HEK293 (cell line): ENCODE data around the gene HOTAIR.

Experiments
- CTCF ChIA-PET: fragments of 350-600 bp; formaldehyde crosslinking; extraction: SDS; loops from one replicate; lab custom pipeline; 2021; ENCODE audit warnings: antibody characterized with exemption; lab: Yijun Ruan, JAX
- POLR2A ChIA-PET: fragments of 300-600 bp; formaldehyde crosslinking; extraction: SDS; loops from one replicate; lab custom pipeline; 2020; ENCODE audit warnings: antibody characterized with exemption, inconsistent platforms; lab: Yijun Ruan, JAX
- H3K27ac ChIP-seq: fragments of 200-500 bp; sonication (Bioruptor generic); 2 replicates; pipeline ENCODE4 v1.5.1; 2014; ENCODE audit warnings: low read depth, low read length, control low read depth, inconsistent platforms; ENCODE audit errors: extremely low read depth
- H3K36me3 ChIP-seq, 2 experiments: fragments of 200-500 bp in 1 of 2; sonication (Bioruptor generic) in 1 of 2; 1 replicate in 1 of 2; 2 replicates in 1 of 2; pipeline ENCODE4 v1.5.1; 2014 to 2017; ENCODE audit warnings: inconsistent platforms in 2 of 2, low read length in 2 of 2; ENCODE audit not compliant: control insufficient read depth in 2 of 2, insufficient read depth in 1 of 2
- H3K4me1 ChIP-seq: fragments of 200-500 bp; sonication (Bioruptor generic); 2 replicates; pipeline ENCODE4 v1.5.1; 2014; ENCODE audit warnings: mild to moderate bottlenecking, low read length, inconsistent platforms; ENCODE audit not compliant: control insufficient read depth, insufficient read depth
- H3K4me3 ChIP-seq: 2 replicates; pipeline ENCODE4 v1.5.1; 2011; ENCODE audit warnings: low read depth, mild to moderate bottlenecking, control low read depth, low read length, moderate library complexity
- H3K9me3 ChIP-seq: fragments of 200-500 bp; sonication (Bioruptor generic); 2 replicates; pipeline ENCODE4 v1.5.1; 2014; ENCODE audit warnings: low read depth, low read length, inconsistent platforms; ENCODE audit not compliant: control insufficient read depth, insufficient read depth
- KLF10 ChIP-seq: fragments of 450-650 bp; IDR thresholded peaks from 2 replicates; pipeline ENCODE4 v1.5.1; 2018; ENCODE audit warnings: missing biosample characterization, mild to moderate bottlenecking, missing genetic modification characterization
- KLF9 ChIP-seq: fragments of 450-650 bp; formaldehyde crosslinking; IDR thresholded peaks from 2 replicates; pipeline ENCODE4 v1.5.1; 2016; ENCODE audit warnings: missing biosample characterization, missing genetic modification characterization, low read depth
- PRDM4 ChIP-seq: fragments of 450-650 bp; formaldehyde crosslinking; IDR thresholded peaks from 2 replicates; pipeline ENCODE4 v1.5.1; 2017; ENCODE audit warnings: missing biosample characterization, missing genetic modification characterization
- RBAK ChIP-seq: fragments of 450-650 bp; formaldehyde crosslinking; IDR thresholded peaks from 2 replicates; pipeline ENCODE4 v1.5.1; 2016; ENCODE audit warnings: missing biosample characterization, missing genetic modification characterization
- REST ChIP-seq: fragments of 450-650 bp; formaldehyde crosslinking; IDR thresholded peaks from 2 replicates; pipeline ENCODE4 v1.5.1; 2016; ENCODE audit warnings: missing biosample characterization, missing genetic modification characterization
- WT1 ChIP-seq: fragments of 450-650 bp; formaldehyde crosslinking; IDR thresholded peaks from 2 replicates; pipeline ENCODE4 v1.5.1; 2016; ENCODE audit warnings: missing biosample characterization, missing genetic modification characterization
- ZFP41 ChIP-seq: fragments of 450-650 bp; formaldehyde crosslinking; IDR thresholded peaks from 2 replicates; pipeline ENCODE4 v1.5.1; 2016; ENCODE audit warnings: missing biosample characterization, missing genetic modification characterization, borderline replicate concordance
- ZFP69B ChIP-seq: fragments of 450-650 bp; formaldehyde crosslinking; IDR thresholded peaks from 2 replicates; pipeline ENCODE4 v1.5.1; 2016; ENCODE audit warnings: missing biosample characterization, missing genetic modification characterization
- ZNF114 ChIP-seq: fragments of 450-650 bp; formaldehyde crosslinking; IDR thresholded peaks from 2 replicates; pipeline ENCODE4 v1.5.0; 2017; ENCODE audit warnings: missing biosample characterization, missing genetic modification characterization
- ZNF132 ChIP-seq: fragments of 450-650 bp; formaldehyde crosslinking; IDR thresholded peaks from 2 replicates; pipeline ENCODE4 v1.5.1; 2017; ENCODE audit warnings: missing biosample characterization, missing genetic modification characterization, borderline replicate concordance
- ZNF133 ChIP-seq: fragments of 450-650 bp; formaldehyde crosslinking; IDR thresholded peaks from 2 replicates; pipeline ENCODE4 v1.5.1; 2016; ENCODE audit warnings: missing biosample characterization, missing genetic modification characterization
- ZNF366 ChIP-seq: fragments of 450-650 bp; formaldehyde crosslinking; conservative IDR thresholded peaks from 2 replicates; pipeline ENCODE4 v1.5.1; 2016; ENCODE audit warnings: missing biosample characterization, missing genetic modification characterization
- ZNF426 ChIP-seq: fragments of 450-650 bp; formaldehyde crosslinking; IDR thresholded peaks from 2 replicates; pipeline ENCODE4 v1.5.1; 2017; ENCODE audit warnings: missing biosample characterization, missing genetic modification characterization, mild to moderate bottlenecking, inconsistent platforms, moderate library complexity
- ZNF433 ChIP-seq: fragments of 450-650 bp; formaldehyde crosslinking; IDR thresholded peaks from 2 replicates; pipeline ENCODE4 v1.5.1; 2016; ENCODE audit warnings: missing biosample characterization, missing genetic modification characterization, low read depth
- ZNF510 ChIP-seq: fragments of 450-650 bp; formaldehyde crosslinking; IDR thresholded peaks from 2 replicates; pipeline ENCODE4 v1.5.1; 2018; ENCODE audit warnings: mild to moderate bottlenecking, missing genetic modification characterization, missing biosample characterization; ENCODE audit not compliant: insufficient replicate concordance
- ZNF629 ChIP-seq: fragments of 450-650 bp; formaldehyde crosslinking; IDR thresholded peaks from 2 replicates; pipeline ENCODE4 v1.5.1; 2017; ENCODE audit warnings: missing biosample characterization, missing genetic modification characterization
- ZNF639 ChIP-seq: fragments of 450-650 bp; formaldehyde crosslinking; IDR thresholded peaks from 2 replicates; pipeline ENCODE4 v1.5.1; 2016; ENCODE audit warnings: missing biosample characterization, missing genetic modification characterization
- ZNF747 ChIP-seq: fragments of 450-650 bp; formaldehyde crosslinking; IDR thresholded peaks from 2 replicates; pipeline ENCODE4 v1.5.1; 2016; ENCODE audit warnings: missing biosample characterization, missing genetic modification characterization
- ZNF76 ChIP-seq: fragments of 450-650 bp; formaldehyde crosslinking; IDR thresholded peaks from 2 replicates; pipeline ENCODE4; 2016; ENCODE audit warnings: low read depth, missing biosample characterization, missing genetic modification characterization, borderline replicate concordance

The HOTAIR gene

GRCh38 chr12:53944907-53945847 is 29.6 kb downstream of the HOTAIR start:
- no peak overlapping the region for H3K27ac ChIP-seq
- CTCF ChIA-PET: interaction anchor here (1.8 kb wide), 1 partner anchor 188 kb away, joined by 5 read pairs; no protein-coding TSS in a partner anchor
- TF ChIP-seq REST (tag by site-specific recombination): 0 out of 2 replicates have a peak, but pooled peaks have one; percentile 40
- TF ChIP-seq ZNF133 (tag by site-specific recombination): no peak
- TF ChIP-seq, all 188 proteins: peak for 1
- no peak overlapping the region for H3K4me3 ChIP-seq
- H3K36me3 ChIP-seq: peaks cover 0 to 22% of the 10 kb centered on the region in 2 experiments; a peak in 1 of 3 replicates
- H3K4me1 ChIP-seq: peaks cover 6% of the 10 kb centered on the region; the same call in 1 of the 2 replicates
- POLR2A ChIA-PET: no interaction called here
- H3K9me3 ChIP-seq: no peaks in the 10 kb centered on the region

- POLR2A ChIA-PET: no interaction called here
- TF ChIP-seq KLF10 (tag by site-specific recombination): no peak
- no peak for TF ChIP-seq KLF9 (tag by site-specific recombination)
- TF ChIP-seq ZNF510 (tag by site-specific recombination): no peak
- TF ChIP-seq RBAK (tag by site-specific recombination): no peak
- TF ChIP-seq ZNF639: no peak
- TF ChIP-seq ZNF433 (tag by site-specific recombination): no peak
- TF ChIP-seq WT1: no peak
- TF ChIP-seq ZNF114: no peak
- TF ChIP-seq ZNF747: no peak
- TF ChIP-seq PRDM4 (tag by site-specific recombination): no peak
- TF ChIP-seq ZNF366 (tag by site-specific recombination): no peak
- no peak for TF ChIP-seq ZNF76 (tag by site-specific recombination)
- no peak for TF ChIP-seq ZFP69B
- no peak for TF ChIP-seq ZNF426 (tag by site-specific recombination)
- TF ChIP-seq ZNF132 (tag by site-specific recombination): no peak
- no peak for TF ChIP-seq ZFP41 (tag by site-specific recombination)
- TF ChIP-seq ZNF629 (tag by site-specific recombination): no peak
- TF ChIP-seq, all 188 proteins: peak for 0
- CTCF ChIA-PET: interaction anchor here (0.5 kb wide), 1 partner anchor 205 kb away, joined by 4 read pairs; no protein-coding TSS in a partner anchor
- Histone ChIP-seq H3K9me3 (no peaks in the 10 kb centered on the region), H3K4me1 (peaks cover 6% of the 10 kb centered on the region; the same call in 1 of the 2 replicates), H3K27ac (no peak overlapping the region), H3K4me3 (no peak overlapping the region), H3K36me3 (peaks cover 0 to 22% of the 10 kb centered on the region in 2 experiments; a peak in 1 of 3 replicates)
These were observed 30.5 kb downstream of the HOTAIR start for GRCh38 chr12:53944209-53944608.
